ENCODE measurements around the gene MYO3A. TPM values are rescaled to one million over a fixed set of nuclear protein-coding genes. Genes with fewer than 3 reads are reported as not detected.

Gene MYO3A
- total RNA-seq, 1 donor from 2014 or later: 0.23 TPM

- FAIRE-seq: no peak
- no peak overlapping the region for H3K27ac Mint-ChIP-seq (ENCODE audit: unreplicated experiment)
- H3K4me1 Mint-ChIP-seq (ENCODE audit: low read depth, unreplicated experiment): no peaks in the 10 kb centered on the region
- Histone ChIP-seq H3K4me3 (ENCODE audit: insufficient read depth, low read depth, low read length) (no peak overlapping the region), H3K4me1 (ENCODE audit: insufficient read depth, low read length) (no peaks in the 10 kb centered on the region), H3K9ac (ENCODE audit: low read length) (no peak overlapping the region), H3K27ac (ENCODE audit: low read depth, low read length) (no peak overlapping the region), H4K20me1 (ENCODE audit: insufficient read depth, low read length) (no peaks in the 10 kb centered on the region), H2AFZ (ENCODE audit: low read depth, low read length) (no peak overlapping the region), H3K36me3 (ENCODE audit: insufficient read depth, low read length) (no peaks in the 10 kb centered on the region), H3K79me2 (ENCODE audit: insufficient read depth, low read length) (no peaks in the 10 kb centered on the region), H3K4me2 (ENCODE audit: low read length) (no peak overlapping the region), H3K9me3 (ENCODE audit: insufficient read depth, low read depth, low read length) (peaks cover 3% of the 10 kb centered on the region), H3K27me3 (ENCODE audit: insufficient read depth, low read length) (no peaks in the 10 kb centered on the region)
- no peaks in the 10 kb centered on the region for H3K36me3 Mint-ChIP-seq (ENCODE audit: low read depth, unreplicated experiment)
- H3K9me3 Mint-ChIP-seq (ENCODE audit: unreplicated experiment): no peaks in the 10 kb centered on the region
- DNase-seq (ENCODE audit: low read depth): no peak
- no peak for TF ChIP-seq EZH2 (IDR thresholded peaks at IDR 0.05; ENCODE audit: insufficient read depth, low read length)
- no peak for TF ChIP-seq CTCF (IDR thresholded peaks at IDR 0.05; ENCODE audit: insufficient read depth, low read depth, low read length)
- no peak overlapping the region for H3K4me3 Mint-ChIP-seq (ENCODE audit: unreplicated experiment)
- no peaks in the 10 kb centered on the region for H3K27me3 Mint-ChIP-seq (ENCODE audit: low read depth, unreplicated experiment)
Observed at GRCh38 chr10:26197248-26197647, 263.2 kb downstream of the MYO3A start.

- H3K27me3 ChIP-seq (ENCODE audit: insufficient read depth, low read length): no peaks in the 10 kb centered on the region
- no peaks in the 10 kb centered on the region for H3K79me2 ChIP-seq (ENCODE audit: insufficient read depth, low read length)
- no peak for DNase-seq (ENCODE audit: low read depth)
- H3K9ac ChIP-seq (ENCODE audit: low read length): no peak overlapping the region
- Mint-ChIP-seq H3K4me1 (ENCODE audit: low read depth, unreplicated experiment) (no peaks in the 10 kb centered on the region), H3K36me3 (ENCODE audit: low read depth, unreplicated experiment) (no peaks in the 10 kb centered on the region), H3K27ac (ENCODE audit: unreplicated experiment) (no peak overlapping the region), H3K27me3 (ENCODE audit: low read depth, unreplicated experiment) (no peaks in the 10 kb centered on the region), H3K9me3 (ENCODE audit: unreplicated experiment) (no peaks in the 10 kb centered on the region), H3K4me3 (ENCODE audit: unreplicated experiment) (no peak overlapping the region)
- no peak overlapping the region for H2AFZ ChIP-seq (ENCODE audit: low read depth, low read length)
- no peaks in the 10 kb centered on the region for H4K20me1 ChIP-seq (ENCODE audit: insufficient read depth, low read length)
- no peak overlapping the region for H3K27ac ChIP-seq (ENCODE audit: low read depth, low read length)
- TF ChIP-seq EZH2 (IDR thresholded peaks at IDR 0.05; ENCODE audit: insufficient read depth, low read length) (no peak), CTCF (IDR thresholded peaks at IDR 0.05; ENCODE audit: insufficient read depth, low read depth, low read length) (no peak)
- H3K4me2 ChIP-seq (ENCODE audit: low read length): no peak overlapping the region
- H3K9me3 ChIP-seq (ENCODE audit: insufficient read depth, low read depth, low read length): peaks cover 3% of the 10 kb centered on the region
- no peak for FAIRE-seq
- no peaks in the 10 kb centered on the region for H3K36me3 ChIP-seq (ENCODE audit: insufficient read depth, low read length)
- no peak overlapping the region for H3K4me3 ChIP-seq (ENCODE audit: insufficient read depth, low read depth, low read length)
- no peaks in the 10 kb centered on the region for H3K4me1 ChIP-seq (ENCODE audit: insufficient read depth, low read length)
Observed at GRCh38 chr10:26198119-26198518, 264.1 kb downstream of the MYO3A start.

GRCh38 chr10:26199841-26200240 is 265.8 kb downstream of the MYO3A start:
- Histone ChIP-seq H3K79me2 (ENCODE audit: insufficient read depth, low read length) (no peaks in the 10 kb centered on the region), H3K4me1 (ENCODE audit: insufficient read depth, low read length) (no peaks in the 10 kb centered on the region), H3K9ac (ENCODE audit: low read length) (no peak overlapping the region), H3K36me3 (ENCODE audit: insufficient read depth, low read length) (no peaks in the 10 kb centered on the region), H3K4me3 (ENCODE audit: insufficient read depth, low read depth, low read length) (no peak overlapping the region), H4K20me1 (ENCODE audit: insufficient read depth, low read length) (no peaks in the 10 kb centered on the region), H3K27ac (ENCODE audit: low read depth, low read length) (no peak overlapping the region), H2AFZ (ENCODE audit: low read depth, low read length) (no peak overlapping the region), H3K9me3 (ENCODE audit: insufficient read depth, low read depth, low read length) (no peaks in the 10 kb centered on the region), H3K4me2 (ENCODE audit: low read length) (no peak overlapping the region), H3K27me3 (ENCODE audit: insufficient read depth, low read length) (no peaks in the 10 kb centered on the region)
- Mint-ChIP-seq H3K27me3 (ENCODE audit: low read depth, unreplicated experiment) (peaks cover 6% of the 10 kb centered on the region), H3K4me1 (ENCODE audit: low read depth, unreplicated experiment) (no peaks in the 10 kb centered on the region), H3K36me3 (ENCODE audit: low read depth, unreplicated experiment) (no peaks in the 10 kb centered on the region), H3K4me3 (ENCODE audit: unreplicated experiment) (no peak overlapping the region), H3K9me3 (ENCODE audit: unreplicated experiment) (no peaks in the 10 kb centered on the region), H3K27ac (ENCODE audit: unreplicated experiment) (no peak overlapping the region)
- no peak for TF ChIP-seq EZH2 (IDR thresholded peaks at IDR 0.05; ENCODE audit: insufficient read depth, low read length)
- TF ChIP-seq CTCF (IDR thresholded peaks at IDR 0.05; ENCODE audit: insufficient read depth, low read depth, low read length): no peak
- DNase-seq (ENCODE audit: low read depth) (no peak), FAIRE-seq (no peak)
